ENCODE measurements around the gene SH2D3C. TPM values are rescaled to one million over a fixed set of nuclear protein-coding genes. Genes with fewer than 3 reads are reported as not detected.

SH2D3C gene
- total and polyA plus RNA-seq, 9 donors = 12.4 to 22.5 (median 19.8) TPM

- Histone ChIP-seq H3K27me3 (ENCODE audit: control insufficient read depth, insufficient read depth, low read length) (no peaks in the 10 kb centered on the region), H3K36me3 (ENCODE audit: control insufficient read depth, insufficient read depth, low read length) (peaks cover 74% of the 10 kb centered on the region), H3K4me1 (ENCODE audit: control insufficient read depth, insufficient read depth, low read length) (peaks cover 22% of the 10 kb centered on the region), H3K4me3 (ENCODE audit: low read length) (no peak overlapping the region), H3K27ac (ENCODE audit: low read length) (no peak overlapping the region), H3K9me3 (replicated peaks; ENCODE audit: control insufficient read depth, low read depth, low read length) (no peaks in the 10 kb centered on the region)
- 84% methylated on average over 12 of the region's 17 CpGs for WGBS (ENCODE audit: insufficient coverage)
- DNase-seq = no peak
Observed at GRCh38 chr9:127808347-127809001, 30.0 kb upstream of the SH2D3C start.

DNA sequence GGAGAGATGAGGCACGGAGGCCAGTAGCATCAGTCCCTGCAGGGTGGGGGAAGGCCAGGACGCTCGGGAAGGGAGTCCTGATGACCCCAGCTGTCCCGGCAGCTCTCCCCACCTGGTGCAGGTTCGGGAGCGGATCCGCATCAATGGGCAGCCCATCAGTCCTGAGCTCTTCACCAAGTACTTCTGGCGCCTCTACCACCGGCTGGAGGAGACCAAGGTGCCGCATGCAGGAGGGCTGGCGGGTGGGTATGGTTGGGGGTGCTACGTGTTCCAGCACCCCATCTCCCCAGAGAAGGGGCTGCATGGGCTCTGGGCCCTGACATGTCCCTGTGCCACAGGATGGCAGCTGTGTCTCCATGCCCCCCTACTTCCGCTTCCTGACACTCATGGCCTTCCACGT lies 28.4 kb upstream of the SH2D3C start:
- H3K4me3 ChIP-seq (ENCODE audit: low read length) = no peak overlapping the region
- H3K9me3 ChIP-seq (replicated peaks; ENCODE audit: control insufficient read depth, low read depth, low read length) = no peaks in the 10 kb centered on the region
- peaks cover 31% of the 10 kb centered on the region for H3K4me1 ChIP-seq (ENCODE audit: control insufficient read depth, insufficient read depth, low read length)
- H3K27me3 ChIP-seq (ENCODE audit: control insufficient read depth, insufficient read depth, low read length) = no peaks in the 10 kb centered on the region
- H3K36me3 ChIP-seq (ENCODE audit: control insufficient read depth, insufficient read depth, low read length) = peaks cover 59% of the 10 kb centered on the region
- WGBS (ENCODE audit: insufficient coverage) = 90% methylated on average over 4 of the region's 14 CpGs
- no peak for DNase-seq
- no peak overlapping the region for H3K27ac ChIP-seq (ENCODE audit: low read length)

- peaks cover 32% of the 10 kb centered on the region for H3K4me1 ChIP-seq (ENCODE audit: control insufficient read depth, insufficient read depth, low read length)
- H3K36me3 ChIP-seq (ENCODE audit: control insufficient read depth, insufficient read depth, low read length) = peaks cover 53% of the 10 kb centered on the region
- no peak overlapping the region for H3K4me3 ChIP-seq (ENCODE audit: low read length)
- WGBS (ENCODE audit: insufficient coverage) = 46% methylated on average over 4 of the region's 8 CpGs
- no peaks in the 10 kb centered on the region for H3K9me3 ChIP-seq (replicated peaks; ENCODE audit: control insufficient read depth, low read depth, low read length)
- no peaks in the 10 kb centered on the region for H3K27me3 ChIP-seq (ENCODE audit: control insufficient read depth, insufficient read depth, low read length)
- no peak for DNase-seq
- no peak overlapping the region for H3K27ac ChIP-seq (ENCODE audit: low read length)
Observed at GRCh38 chr9:127805620-127806019, 27.2 kb upstream of the SH2D3C start.

DNA sequence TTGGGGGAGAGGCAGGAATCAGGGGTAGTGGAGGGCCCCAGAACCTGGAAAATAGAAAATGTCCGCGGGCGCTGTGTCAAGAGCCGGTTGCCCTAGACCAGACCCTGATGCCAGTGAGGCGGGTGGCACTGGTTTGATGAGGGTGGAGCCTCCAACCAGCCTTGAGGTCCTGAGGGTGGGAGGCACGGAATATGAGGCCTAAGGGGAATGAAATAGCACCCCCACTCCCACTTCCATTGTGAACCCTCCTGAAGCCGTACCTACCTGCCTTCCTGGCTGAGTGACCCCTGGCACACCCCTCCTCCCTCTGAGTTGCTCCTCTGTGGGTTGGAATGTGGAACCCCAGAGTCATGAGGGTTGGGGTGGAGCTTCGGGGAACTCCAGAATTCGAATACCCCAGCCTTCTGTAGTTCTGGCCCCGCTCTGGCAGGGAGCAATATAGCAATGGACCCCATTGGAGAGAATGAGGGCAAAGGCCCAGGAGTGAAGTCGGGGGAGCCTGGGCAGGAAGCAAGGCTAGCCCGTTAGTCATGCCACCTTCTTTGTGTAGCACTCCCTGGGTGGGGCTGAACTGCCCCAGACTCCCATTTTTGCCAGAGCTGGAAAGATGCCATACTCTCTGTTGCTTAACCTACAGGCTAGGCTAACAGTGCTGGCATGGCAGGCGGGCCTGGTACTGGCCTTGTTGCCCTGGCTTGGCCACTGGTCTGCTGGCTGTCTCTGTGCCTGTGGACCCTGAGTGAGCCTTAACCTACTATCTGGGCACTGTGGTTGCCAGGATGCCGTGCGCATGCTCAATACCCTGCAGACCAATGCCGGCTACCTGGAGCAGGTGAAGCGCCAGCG lies 25.3 kb upstream of the SH2D3C start:
- H3K27ac ChIP-seq (ENCODE audit: low read length) = peak overlapping the region; percentile 92
- no peaks in the 10 kb centered on the region for H3K27me3 ChIP-seq (ENCODE audit: control insufficient read depth, insufficient read depth, low read length)
- WGBS (ENCODE audit: insufficient coverage) = 69% methylated on average over 7 of the region's 18 CpGs
- peaks cover 24% of the 10 kb centered on the region for H3K4me1 ChIP-seq (ENCODE audit: control insufficient read depth, insufficient read depth, low read length)
- H3K9me3 ChIP-seq (replicated peaks; ENCODE audit: control insufficient read depth, low read depth, low read length) = no peaks in the 10 kb centered on the region
- peak overlapping the region; percentile 75 for H3K4me3 ChIP-seq (ENCODE audit: low read length)
- H3K36me3 ChIP-seq (ENCODE audit: control insufficient read depth, insufficient read depth, low read length) = peaks cover 39% of the 10 kb centered on the region
- no peak for DNase-seq

GRCh38 chr9:127802576-127803443 lies 24.3 kb upstream of the SH2D3C start, which contains the start of gene FPGS:
TSS of gene FPGS (plus strand) at chr9:127802882. CDS start at chr9:127802925, 43 bp downstream.
- peaks cover 30% of the 10 kb centered on the region for H3K36me3 ChIP-seq (ENCODE audit: control insufficient read depth, insufficient read depth, low read length)
- H3K4me1 ChIP-seq (ENCODE audit: control insufficient read depth, insufficient read depth, low read length) = peaks cover 22% of the 10 kb centered on the region
- peak within 1 kb of the TSS; percentile 75 for H3K4me3 ChIP-seq (ENCODE audit: low read length)
- H3K9me3 ChIP-seq (replicated peaks; ENCODE audit: control insufficient read depth, low read depth, low read length) = no peaks in the 10 kb centered on the region
- peak; percentile 97 for DNase-seq
- under 1% methylated on average over 57 of the region's 83 CpGs for WGBS (ENCODE audit: insufficient coverage)
- no peaks in the 10 kb centered on the region for H3K27me3 ChIP-seq (ENCODE audit: control insufficient read depth, insufficient read depth, low read length)
- peak within 1 kb of the TSS; percentile 92 for H3K27ac ChIP-seq (ENCODE audit: low read length)

GRCh38 chr9:127801955-127802575 lies 23.6 kb upstream of the SH2D3C start:
- peaks cover 23% of the 10 kb centered on the region for H3K36me3 ChIP-seq (ENCODE audit: control insufficient read depth, insufficient read depth, low read length)
- peaks cover 22% of the 10 kb centered on the region for H3K4me1 ChIP-seq (ENCODE audit: control insufficient read depth, insufficient read depth, low read length)
- H3K27me3 ChIP-seq (ENCODE audit: control insufficient read depth, insufficient read depth, low read length) = no peaks in the 10 kb centered on the region
- WGBS (ENCODE audit: insufficient coverage) = 0% methylated on average over 5 of the region's 10 CpGs
- H3K27ac ChIP-seq (ENCODE audit: low read length) = peak overlapping the region; percentile 89
- peak overlapping the region; percentile 58 for H3K4me3 ChIP-seq (ENCODE audit: low read length)
- H3K9me3 ChIP-seq (replicated peaks; ENCODE audit: control insufficient read depth, low read depth, low read length) = no peaks in the 10 kb centered on the region
- DNase-seq = peak; percentile 59

- no peaks in the 10 kb centered on the region for H3K27me3 ChIP-seq (ENCODE audit: control insufficient read depth, insufficient read depth, low read length)
- no peak for DNase-seq
- H3K4me1 ChIP-seq (ENCODE audit: control insufficient read depth, insufficient read depth, low read length) = peaks cover 12% of the 10 kb centered on the region
- H3K36me3 ChIP-seq (ENCODE audit: control insufficient read depth, insufficient read depth, low read length) = peaks cover 11% of the 10 kb centered on the region
- WGBS (ENCODE audit: insufficient coverage) = 48% methylated on average over 5 of the region's 11 CpGs
- no peak overlapping the region for H3K27ac ChIP-seq (ENCODE audit: low read length)
- no peaks in the 10 kb centered on the region for H3K9me3 ChIP-seq (replicated peaks; ENCODE audit: control insufficient read depth, low read depth, low read length)
- no peak overlapping the region for H3K4me3 ChIP-seq (ENCODE audit: low read length)
Observed at GRCh38 chr9:127796852-127797370, 18.4 kb upstream of the SH2D3C start.

GRCh38 chr9:127796225-127796813 lies 17.9 kb upstream of the SH2D3C start:
- 40% methylated on average over 3 of the region's 8 CpGs for WGBS (ENCODE audit: insufficient coverage)
- Histone ChIP-seq H3K36me3 (ENCODE audit: control insufficient read depth, insufficient read depth, low read length) (peaks cover 16% of the 10 kb centered on the region), H3K4me3 (ENCODE audit: low read length) (no peak overlapping the region), H3K4me1 (ENCODE audit: control insufficient read depth, insufficient read depth, low read length) (peaks cover 10% of the 10 kb centered on the region), H3K27ac (ENCODE audit: low read length) (no peak overlapping the region), H3K9me3 (replicated peaks; ENCODE audit: control insufficient read depth, low read depth, low read length) (no peaks in the 10 kb centered on the region), H3K27me3 (ENCODE audit: control insufficient read depth, insufficient read depth, low read length) (no peaks in the 10 kb centered on the region)
- DNase-seq = peak; percentile 58
